Endothelial cell of umbilical vein (primary cell): ENCODE data around the gene CASP10. TPM values are rescaled to one million over a fixed set of nuclear protein-coding genes. Genes with fewer than 3 reads are reported as not detected.
"Not testable (repeated sequence)": the region's sequence is repeated elsewhere in the genome, so short reads cannot be mapped to it uniquely, and the experiment has no call there.

Experiments used
- BruUV-seq: library from RNA; stranded (reverse); fragments of 400-500 nt; replicated peaks from 2 replicates; lab custom pipeline; 2021; lab: Mats Ljungman, UMichigan
- CTCF ChIA-PET: fragments of 300-600, 350-600 bp; sonication (Branson Sonifier 250); formaldehyde crosslinking; loops from one replicate; lab custom pipeline; 2021; ENCODE audit warnings: antibody characterized with exemption, inconsistent platforms; lab: Charles Lee
- POLR2A ChIA-PET: fragments of 300-600, 350-600 bp; sonication (Branson Sonifier 250); formaldehyde crosslinking; loops from one replicate; lab custom pipeline; 2021; ENCODE audit warnings: antibody characterized with exemption, inconsistent platforms; lab: Charles Lee
- DNase-seq: peaks from one replicate; pipeline ENCODE4 v3.0.0-alpha.2; 2011; ENCODE audit warnings: low read depth, low spot score
- FAIRE-seq: peaks from 2 replicates; lab custom pipeline; 2011; peaks lifted over from hg19 to GRCh38; lab: Jason Lieb, UNC
- H2AFZ ChIP-seq: 2 replicates; pipeline ENCODE4 v1.6.0; 2012; ENCODE audit warnings: low read depth, low read length, control low read depth, inconsistent platforms
- H3K27ac ChIP-seq: 2 replicates; pipeline ENCODE4 v1.5.1; 2011; ENCODE audit warnings: low read depth, mild to moderate bottlenecking, control low read depth, low read length, moderate library complexity; ENCODE audit not compliant: insufficient read depth
- H3K27me3 ChIP-seq, 2 experiments: 2 replicates each; pipeline versions ENCODE4 v1.6.0 to v1.6.1; 2011; ENCODE audit warnings: low read length in 2 of 2, mixed read lengths in 1 of 2; ENCODE audit not compliant: control insufficient read depth in 2 of 2, insufficient read depth in 2 of 2
- H3K36me3 ChIP-seq, 2 experiments: 2 replicates in 1 of 2; 3 replicates in 1 of 2; pipeline ENCODE4 v1.5.1; 2011; ENCODE audit warnings: low read length in 2 of 2, mild to moderate bottlenecking in 1 of 2, moderate library complexity in 1 of 2; ENCODE audit not compliant: control insufficient read depth in 2 of 2, insufficient read depth in 2 of 2; ENCODE audit errors: extremely low read depth in 1 of 2
- H3K4me1 ChIP-seq: 3 replicates; pipeline ENCODE4 v1.5.1; 2011; ENCODE audit warnings: mild to moderate bottlenecking, low read length; ENCODE audit not compliant: control insufficient read depth, insufficient read depth; ENCODE audit errors: extremely low read depth
- H3K4me2 ChIP-seq: 2 replicates; pipeline ENCODE4 v1.6.1; 2011; ENCODE audit warnings: low read length, control low read depth, mixed read lengths; ENCODE audit not compliant: insufficient read depth
- H3K4me3 ChIP-seq, 3 experiments: fragments of 200-600 bp in 1 of 3; sonication (generic), shearing (Covaris generic) in 1 of 3; replicated peaks in 1 of 3; 2 replicates each; pipeline ENCODE4 v1.5.1; 2011 to 2016; ENCODE audit warnings: control low read depth in 3 of 3, low read length in 3 of 3, mild to moderate bottlenecking in 2 of 3, inconsistent platforms in 1 of 3, low read depth in 1 of 3, moderate library complexity in 1 of 3; ENCODE audit not compliant: insufficient read depth in 1 of 3
- H3K79me2 ChIP-seq: 2 replicates; pipeline ENCODE4 v1.6.0; 2012; ENCODE audit warnings: low read length, inconsistent platforms; ENCODE audit not compliant: control insufficient read depth, insufficient read depth
- H3K9ac ChIP-seq: replicated peaks from 2 replicates; pipeline ENCODE3; 2011; ENCODE audit warnings: low read length, control low read depth; ENCODE audit not compliant: insufficient read depth; ENCODE audit errors: extremely low read depth
- H3K9me1 ChIP-seq: replicated peaks from 3 replicates; pipeline ENCODE4 v1.6.0; 2011; ENCODE audit warnings: mild to moderate bottlenecking, low read length; ENCODE audit not compliant: control insufficient read depth, insufficient read depth; ENCODE audit errors: extremely low read depth
- H3K9me3 ChIP-seq: replicated peaks from 2 replicates; pipeline ENCODE4 v1.5.1; 2012; ENCODE audit warnings: low read length, inconsistent platforms; ENCODE audit not compliant: control insufficient read depth, insufficient read depth
- H4K20me1 ChIP-seq: replicated peaks from 2 replicates; pipeline ENCODE3; 2011; ENCODE audit warnings: mild to moderate bottlenecking, low read length; ENCODE audit not compliant: control insufficient read depth, insufficient read depth; ENCODE audit errors: extremely low read depth
- EZH2 ChIP-seq: IDR thresholded peaks from 2 replicates; pipeline ENCODE4 v1.6.1; 2012; ENCODE audit warnings: borderline replicate concordance, low read depth, mild to moderate bottlenecking, moderate library complexity, low read length, inconsistent platforms; ENCODE audit not compliant: severe bottlenecking
- FOS ChIP-seq: IDR thresholded peaks from 2 replicates; pipeline ENCODE4 v1.6.1; 2011; ENCODE audit warnings: mild to moderate bottlenecking, low read length, moderate library complexity, borderline replicate concordance; ENCODE audit not compliant: insufficient read depth
- GATA2 ChIP-seq: IDR thresholded peaks from 2 replicates; pipeline ENCODE4 v1.7.0; 2011; ENCODE audit warnings: low read depth, mild to moderate bottlenecking, moderate library complexity, mixed read lengths, low read length; ENCODE audit not compliant: insufficient read length, insufficient read depth
- JUN ChIP-seq: IDR thresholded peaks from 2 replicates; pipeline ENCODE4 v1.6.1; 2011; ENCODE audit warnings: borderline replicate concordance, low read depth; ENCODE audit not compliant: insufficient read length, insufficient read depth
- MYC ChIP-seq: IDR thresholded peaks from one replicate; pipeline ENCODE4 v1.6.1; 2011; ENCODE audit warnings: mild to moderate bottlenecking, low read depth, low read length
- POLR2A ChIP-seq: IDR thresholded peaks from 2 replicates; pipeline ENCODE4 v1.6.1; 2012; ENCODE audit warnings: low read depth, mild to moderate bottlenecking, control low read depth, low read length
- POLR2AphosphoS5 ChIP-seq: IDR thresholded peaks from 2 replicates; pipeline ENCODE4 v1.6.1; 2012; ENCODE audit warnings: low read depth, mild to moderate bottlenecking, control low read depth, low read length, moderate library complexity; ENCODE audit not compliant: insufficient read depth
- dilution Hi-C: fragments of 300-500 bp; cut with MboI; formaldehyde crosslinking; loops from one replicate; pipeline ENCODE4 v1.15.0; 2019; ENCODE audit warnings: low sequenced_read_pairs; ENCODE audit not compliant: extremely low pct_ligation_motif_present
- intact Hi-C: fragments of 100-400 bp; cut with micrococcal nuclease; formaldehyde crosslinking; loops from one replicate; pipeline ENCODE4 v1.10.0; 2022
- polyA plus RNA-seq, 4 experiments: library from polyadenylated mRNA; depleted of rRNA in 3 of 4; stranded (reverse) in 3 of 4; unstranded in 1 of 4; fragments of >200 nt; gene quantifications; 2 replicates each; pipeline versions ENCODE4 v1.2.1 to v1.2.3, GENCODE V29; 2011 to 2012; ENCODE audit warnings: missing spikeins in 1 of 4
- total RNA-seq: library from RNA; stranded (reverse); gene quantifications from 2 replicates; pipeline ENCODE4 v1.2.3, GENCODE V29; 2021
- TF ChIP-seq, protein P1 (sequence below): IDR thresholded peaks from 2 replicates; pipeline ENCODE4 v1.6.1; 2011; ENCODE audit not compliant: insufficient read depth, insufficient read length
- TF ChIP-seq, protein P2 (sequence below), 2 donors: IDR thresholded peaks; 1 replicate in 1 of 2; 2 replicates in 1 of 2; pipeline ENCODE4 v1.5.1; 2011; ENCODE audit warnings: low read length in 2 of 2, mild to moderate bottlenecking in 2 of 2, moderate library complexity in 2 of 2, control low read depth in 1 of 2, inconsistent platforms in 1 of 2, low read depth in 1 of 2; ENCODE audit not compliant: insufficient read depth in 1 of 2; ENCODE audit errors: extremely low read depth in 1 of 2

Gene CASP10
- total and polyA plus RNA-seq, 2 donors (not counting 3 experiments of a cell fraction or from before 2014, with no cell fraction given): 16.4 to 37.6 TPM

DNA sequence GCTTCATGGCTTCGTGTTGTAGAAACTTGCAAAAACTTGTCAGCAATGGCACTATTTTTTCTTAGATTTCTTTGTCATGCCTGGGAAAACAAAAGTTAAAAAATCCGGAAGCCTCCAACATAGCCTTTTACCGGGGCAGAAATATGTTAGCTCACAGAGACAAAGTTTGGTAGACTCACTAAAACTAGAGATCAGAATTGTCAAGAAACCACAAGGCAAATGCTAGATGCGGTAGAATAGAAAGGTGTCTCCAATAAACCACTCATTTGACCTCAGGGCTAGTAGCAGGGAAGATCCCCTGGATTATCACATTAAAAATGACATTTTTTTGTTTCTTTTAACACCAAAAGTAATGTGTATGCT lies 405 bp downstream of the CASP10 start:
- Histone ChIP-seq H3K27ac (peak overlapping the region; percentile 77), H3K9me1 (no peaks in the 10 kb centered on the region), H3K79me2 (peaks cover 20% of the 10 kb centered on the region), H3K27me3 (no peaks in the 10 kb centered on the region), H3K4me3 (peak overlapping the region; percentile 59 to 96 (median 85)), H3K9ac (peak overlapping the region; percentile 88), H3K4me1 (peaks cover 18% of the 10 kb centered on the region), H3K4me2 (peak overlapping the region; percentile 97), H3K36me3 (peaks cover 4 to 9% of the 10 kb centered on the region in 2 experiments), H2AFZ (peak overlapping the region; percentile 44), H4K20me1 (no peaks in the 10 kb centered on the region), H3K9me3 (no peaks in the 10 kb centered on the region)
- ChIA-PET POLR2A (interaction anchor here (0.6 to 1.6 kb wide), 4 partner anchors 37 to 319 kb away, joined by 4 to 13 read pairs (median 5); partner anchors contain the start of gene CLK1), CTCF (interaction anchor here (0.9 to 5.7 kb wide), 21 partner anchors 9 to 439 kb away, joined by 3 to 331 read pairs (median 7); partner anchors contain the start of genes FLACC1 and ORC2)
- BruUV-seq: TSS peak; percentile 86
- dilution Hi-C loops: loop anchor here (25.0 kb wide), 1 partner anchor 271 kb away; no protein-coding TSS in a partner anchor
- intact Hi-C loops: loop anchor here (1.0 to 2.0 kb wide), 6 partner anchors 8 to 437 kb away; no protein-coding TSS in a partner anchor
- no peak for TF ChIP-seq MYC
- TF ChIP-seq, protein P1, sequence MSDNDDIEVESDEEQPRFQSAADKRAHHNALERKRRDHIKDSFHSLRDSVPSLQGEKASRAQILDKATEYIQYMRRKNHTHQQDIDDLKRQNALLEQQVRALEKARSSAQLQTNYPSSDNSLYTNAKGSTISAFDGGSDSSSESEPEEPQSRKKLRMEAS: no peak
- TF ChIP-seq JUN: no peak
- TF ChIP-seq FOS: no peak
- TF ChIP-seq, protein P2, sequence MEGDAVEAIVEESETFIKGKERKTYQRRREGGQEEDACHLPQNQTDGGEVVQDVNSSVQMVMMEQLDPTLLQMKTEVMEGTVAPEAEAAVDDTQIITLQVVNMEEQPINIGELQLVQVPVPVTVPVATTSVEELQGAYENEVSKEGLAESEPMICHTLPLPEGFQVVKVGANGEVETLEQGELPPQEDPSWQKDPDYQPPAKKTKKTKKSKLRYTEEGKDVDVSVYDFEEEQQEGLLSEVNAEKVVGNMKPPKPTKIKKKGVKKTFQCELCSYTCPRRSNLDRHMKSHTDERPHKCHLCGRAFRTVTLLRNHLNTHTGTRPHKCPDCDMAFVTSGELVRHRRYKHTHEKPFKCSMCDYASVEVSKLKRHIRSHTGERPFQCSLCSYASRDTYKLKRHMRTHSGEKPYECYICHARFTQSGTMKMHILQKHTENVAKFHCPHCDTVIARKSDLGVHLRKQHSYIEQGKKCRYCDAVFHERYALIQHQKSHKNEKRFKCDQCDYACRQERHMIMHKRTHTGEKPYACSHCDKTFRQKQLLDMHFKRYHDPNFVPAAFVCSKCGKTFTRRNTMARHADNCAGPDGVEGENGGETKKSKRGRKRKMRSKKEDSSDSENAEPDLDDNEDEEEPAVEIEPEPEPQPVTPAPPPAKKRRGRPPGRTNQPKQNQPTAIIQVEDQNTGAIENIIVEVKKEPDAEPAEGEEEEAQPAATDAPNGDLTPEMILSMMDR (IDR thresholded peaks at IDR 0.05; ENCODE audit: extremely low read depth in 1 of 2, insufficient read depth in 1 of 2, low read depth in 1 of 2, low read length in 2 of 2): no peak
- TF ChIP-seq POLR2A: no peak
- no peak for TF ChIP-seq GATA2
- TF ChIP-seq POLR2AphosphoS5: no peak
- no peak for TF ChIP-seq EZH2
- DNase-seq (no peak), FAIRE-seq (no peak)

DNA sequence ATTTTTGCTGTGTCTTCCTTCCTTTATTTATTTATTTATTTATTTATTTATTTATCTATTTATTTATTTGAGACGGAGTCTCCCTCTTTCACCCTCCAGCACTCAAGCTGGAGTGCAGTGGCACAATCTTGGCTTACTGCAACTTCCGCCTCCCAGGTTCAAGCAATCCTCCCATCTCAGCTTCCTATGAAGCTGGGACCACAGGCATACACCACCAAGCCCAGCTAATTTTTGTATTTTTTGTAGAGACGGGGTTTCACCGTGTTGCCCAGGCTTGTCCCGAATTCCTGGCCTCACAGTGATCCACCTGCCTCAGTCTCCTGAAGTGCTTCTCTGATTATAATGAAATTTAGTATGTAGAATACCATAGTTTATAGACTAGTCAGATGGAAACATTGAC lies 894 bp downstream of the CASP10 start:
- Histone ChIP-seq H3K4me1 (peaks cover 18% of the 10 kb centered on the region), H3K4me3 (peak overlapping the region; percentile 59 to 96 (median 85)), H3K4me2 (peak overlapping the region; percentile 97), H3K79me2 (peaks cover 20% of the 10 kb centered on the region), H3K9ac (peak overlapping the region; percentile 88)
- not testable (repeated sequence) for H3K9me3 ChIP-seq, H4K20me1 ChIP-seq, BruUV-seq, H3K36me3 ChIP-seq, H3K9me1 ChIP-seq, H3K27ac ChIP-seq, H3K27me3 ChIP-seq, H2AFZ ChIP-seq
- FAIRE-seq: peak; percentile 24
- ChIA-PET POLR2A (interaction anchor here (1.6 kb wide), 1 partner anchor 48 kb away, joined by 13 read pairs; no protein-coding TSS in a partner anchor), CTCF (interaction anchor here (1.2 to 5.7 kb wide), 9 partner anchors 8 to 438 kb away, joined by 3 to 331 read pairs (median 26); no protein-coding TSS in a partner anchor)
- dilution Hi-C loops (loop anchor here (25.0 kb wide), 1 partner anchor 272 kb away; no protein-coding TSS in a partner anchor), intact Hi-C loops (loop anchor here (1.0 to 2.0 kb wide), 6 partner anchors 7 to 437 kb away; no protein-coding TSS in a partner anchor)
- peak; percentile 42 for DNase-seq
